Stomach (tissue), 4 donors: ENCODE data around the gene ATN1.

ENCODE experiments used
- CTCF ChIP-seq, 7 experiments: fragments of 450-650 bp in 4 of 7; fragments of 200-600 bp in 3 of 7; sonication (generic) in 3 of 7; IDR thresholded peaks; one replicate each; pipeline ENCODE4 v1.5.1; 2016 to 2019; ENCODE audit warnings: antibody characterized with exemption in 7 of 7, control low read depth in 2 of 7, mild to moderate bottlenecking in 1 of 7
- EP300 ChIP-seq: sonication (generic); formaldehyde crosslinking; IDR thresholded peaks from one replicate; pipeline ENCODE4 v1.6.1; 2017; ENCODE audit warnings: antibody characterized with exemption
- POLR2A ChIP-seq, 4 donors: fragments of 450-650 bp; IDR thresholded peaks; one replicate each; pipeline ENCODE4 v1.6.1; 2016; ENCODE audit warnings: antibody characterized with exemption in 4 of 4, control low read depth in 2 of 4, mild to moderate bottlenecking in 1 of 4, moderate library complexity in 1 of 4

- TF ChIP-seq CTCF (IDR thresholded peaks at IDR 0.05) (peak in 2 of 7 experiments; percentile 9 to 45), POLR2A (IDR thresholded peaks at IDR 0.05) (peak in 2 of 4 donors; percentile 69 to 70), EP300 (no peak)
Observed at GRCh38 chr12:6946033-6946919, 18.5 kb downstream of the ATN1 start.
